K562 (cell line): ENCODE data around the gene ATP5F1D. TPM values are rescaled to one million over a fixed set of nuclear protein-coding genes. Genes with fewer than 3 reads are reported as not detected.

Experiments
- ATAC-seq: fragments of 200-7000 bp; cut with Tn5 transposase; 3 replicates; pipeline ENCODE4 v1.9.1; 2020; ENCODE audit warnings: moderate library complexity
- BruUV-seq: library from RNA; stranded (reverse); fragments of 400-500 nt; replicated peaks from 2 replicates; lab custom pipeline; 2021; lab: Mats Ljungman, UMichigan
- CTCF ChIA-PET: fragments of 300-600 bp; formaldehyde crosslinking; extraction: SDS; loops from one replicate; lab custom pipeline; 2021; ENCODE audit warnings: low intra/inter-chr PET ratio; lab: Yijun Ruan, JAX
- POLR2A ChIA-PET: fragments of 300-600, 350-650 bp; sonication (Branson Sonifier 250); formaldehyde crosslinking; extraction: SDS; loops from one replicate; lab custom pipeline; 2021; ENCODE audit warnings: antibody characterized with exemption, inconsistent platforms; lab: Yijun Ruan, JAX
- DNase-seq, 4 experiments: peaks; one replicate each; pipeline versions ENCODE4 v3.0.0 to v3.0.0-alpha.2; 2011 to 2018; ENCODE audit warnings: low spot score in 3 of 4, mixed read lengths in 3 of 4; ENCODE audit errors: extremely low read depth in 1 of 4
- FAIRE-seq: peaks from 2 replicates; lab custom pipeline; 2011; peaks lifted over from hg19 to GRCh38; lab: Jason Lieb, UNC
- H2AFZ ChIP-seq: 2 replicates; pipeline ENCODE4 v1.6.0; 2011; ENCODE audit warnings: low read depth, low read length, control low read depth, inconsistent platforms
- H3K27ac ChIP-seq: fragments of 200-600 bp; 3 replicates; pipeline ENCODE4 v1.8.0; 2011; ENCODE audit warnings: low read depth, mild to moderate bottlenecking, control low read depth, inconsistent platforms, low read length, moderate library complexity, mixed read lengths; ENCODE audit errors: extremely low read depth
- H3K27me3 ChIP-seq, 2 experiments: fragments of 300-600 bp in 1 of 2; 2 replicates in 1 of 2; 3 replicates in 1 of 2; pipeline versions ENCODE4 v1.6.0 to v1.8.0; 2011; ENCODE audit warnings: inconsistent platforms in 2 of 2, low read length in 2 of 2, mild to moderate bottlenecking in 1 of 2, mixed read lengths in 1 of 2, moderate library complexity in 1 of 2; ENCODE audit not compliant: control insufficient read depth in 2 of 2, insufficient read depth in 2 of 2
- H3K36me3 ChIP-seq: fragments of 300-600 bp; 3 replicates; pipeline ENCODE4 v1.8.0; 2011; ENCODE audit warnings: mild to moderate bottlenecking, low read length, inconsistent platforms; ENCODE audit not compliant: control insufficient read depth, insufficient read depth
- H3K4me1 ChIP-seq, 2 experiments: fragments of 200-600 bp in 1 of 2; replicated peaks in 1 of 2; 2 replicates in 1 of 2; 3 replicates in 1 of 2; pipeline versions ENCODE4 v1.5.1 to v1.8.0; 2011; ENCODE audit warnings: inconsistent platforms in 2 of 2, low read length in 2 of 2, mild to moderate bottlenecking in 1 of 2, mixed read lengths in 1 of 2, moderate library complexity in 1 of 2; ENCODE audit not compliant: control insufficient read depth in 2 of 2, insufficient read depth in 2 of 2
- H3K4me2 ChIP-seq: 2 replicates; pipeline ENCODE4 v1.6.1; 2011; ENCODE audit warnings: low read length, control low read depth, inconsistent platforms, mixed read lengths; ENCODE audit not compliant: insufficient read depth
- H3K4me3 ChIP-seq: fragments of 200-600 bp; sonication (generic), shearing (Covaris generic); 2 replicates; pipeline ENCODE4 v1.5.1; 2016; ENCODE audit warnings: control low read depth, inconsistent platforms
- H3K79me2 ChIP-seq: fragments of 200-600 bp; 3 replicates; pipeline ENCODE4 v1.8.0; 2011; ENCODE audit warnings: low read length, inconsistent platforms; ENCODE audit not compliant: control insufficient read depth, insufficient read depth
- H3K9ac ChIP-seq, 2 experiments: 2 replicates each; pipeline versions ENCODE4 v1.6.0 to v1.6.1; 2011; ENCODE audit warnings: low read depth in 2 of 2, low read length in 2 of 2, control low read depth in 1 of 2, inconsistent platforms in 1 of 2, mild to moderate bottlenecking in 1 of 2, mixed read lengths in 1 of 2; ENCODE audit not compliant: insufficient read depth in 1 of 2
- H3K9me1 ChIP-seq: one replicate; pipeline ENCODE4 v1.6.0; 2011; ENCODE audit warnings: inconsistent platforms, mild to moderate bottlenecking, low read length, moderate library complexity; ENCODE audit not compliant: control insufficient read depth, insufficient read depth
- H3K9me3 ChIP-seq: replicated peaks from 2 replicates; pipeline ENCODE4 v1.5.1; 2011; ENCODE audit warnings: low read depth, low read length, inconsistent platforms; ENCODE audit not compliant: control insufficient read depth, insufficient read depth
- H4K20me1 ChIP-seq: replicated peaks from 2 replicates; pipeline ENCODE4 v1.6.1; 2011; ENCODE audit warnings: low read length, inconsistent platforms, mixed read lengths; ENCODE audit not compliant: control insufficient read depth, insufficient read depth
- CREB1 ChIP-seq, 2 experiments: sonication (generic) in 1 of 2; formaldehyde crosslinking in 1 of 2; IDR thresholded peaks; 2 replicates each; pipeline versions ENCODE4 v1.6.1 to v1.8.0; 2012 to 2022; ENCODE audit warnings: inconsistent platforms in 1 of 2, mild to moderate bottlenecking in 1 of 2, missing genetic modification reagents in 1 of 2, moderate library complexity in 1 of 2
- EGR1 ChIP-seq: fragments of 450-650 bp; conservative IDR thresholded peaks from 2 replicates; pipeline ENCODE4 v1.6.1; 2017; ENCODE audit warnings: mild to moderate bottlenecking
- FIP1L1 ChIP-seq: fragments of 200-400 bp; formaldehyde crosslinking; IDR thresholded peaks from 2 replicates; pipeline ENCODE4 v1.6.1; 2018; ENCODE audit warnings: mild to moderate bottlenecking, low read depth, low read length; ENCODE audit not compliant: poor library complexity, severe bottlenecking
- HEY1 ChIP-seq: fragments of 250-450 bp; sonication (Bioruptor Pico); IDR thresholded peaks from 2 replicates; pipeline ENCODE4 v1.5.0; 2020; ENCODE audit warnings: mild to moderate bottlenecking, moderate library complexity, borderline replicate concordance
- POLR2G ChIP-seq: fragments of 200-400 bp; formaldehyde crosslinking; IDR thresholded peaks from 2 replicates; pipeline ENCODE4 v1.6.1; 2017; ENCODE audit warnings: low read depth, mild to moderate bottlenecking, antibody characterized with exemption, low read length, moderate library complexity
- SIN3A ChIP-seq, 2 experiments: fragments of 150-350 bp in 1 of 2; IDR thresholded peaks; 2 replicates each; pipeline ENCODE4 v1.6.1; 2011 to 2016; ENCODE audit warnings: borderline replicate concordance in 2 of 2, low read depth in 2 of 2, low read length in 2 of 2, mild to moderate bottlenecking in 2 of 2, moderate library complexity in 2 of 2; ENCODE audit not compliant: control insufficient read depth in 1 of 2
- TCF3 ChIP-seq: sonication (generic); formaldehyde crosslinking; IDR thresholded peaks from 2 replicates; pipeline ENCODE4 v1.4.0; 2020; ENCODE audit warnings: mild to moderate bottlenecking, missing genetic modification reagents
- ZNF586 ChIP-seq: fragments of 450-650 bp; formaldehyde crosslinking; conservative IDR thresholded peaks from 2 replicates; pipeline ENCODE4 v1.4.0; 2020; ENCODE audit warnings: mild to moderate bottlenecking, moderate library complexity
- WGBS: fragments of 100-300 bp; shearing (Covaris generic); methylation state at CpG from one replicate; pipeline ENCODE4 v1.1.6; 2016; ENCODE audit warnings: low coverage, mixed read lengths; ENCODE audit not compliant: insufficient coverage; ENCODE audit errors: missing lambda C conversion rate; 5-methylcytosine and 5-hydroxymethylcytosine counted together
- in situ Hi-C: fragments of 300-500 bp; cut with MboI; formaldehyde crosslinking; loops from 4 replicates; pipeline ENCODE4 v1.15.0; 2018; ENCODE audit warnings: inconsistent platforms, mixed read lengths
- intact Hi-C: fragments of 100-400 bp; cut with micrococcal nuclease; formaldehyde crosslinking; loops from 2 replicates; pipeline ENCODE4 v1.14.2; 2022
- polyA plus RNA-seq, 8 experiments: library from polyadenylated mRNA; depleted of rRNA in 4 of 8; stranded (reverse) in 5 of 8; unstranded in 3 of 8; fragments of >200 nt; fragmentation: Nextera tagmentation in 2 of 8; fragmentation: Illumina TruSeq in 1 of 8; extraction: Ambion mirVana in 2 of 8; extraction: Trizol in 1 of 8; gene quantifications; 2 replicates each; pipeline versions ENCODE4 v1.2.1 to v1.2.3, GENCODE V29; 2011 to 2014; ENCODE audit warnings: inconsistent platforms in 1 of 8, missing spikeins in 1 of 8
- total RNA-seq, 7 experiments: library from RNA; depleted of rRNA in 6 of 7; stranded (reverse); fragments of >200 nt in 6 of 7; fragmentation: Illumina TruSeq in 2 of 7; extraction: Trizol in 2 of 7; gene quantifications; 2 replicates each; pipeline versions ENCODE4 v1.2.1 to v1.2.3, GENCODE V29; 2011 to 2021; ENCODE audit warnings: low replicate concordance in 1 of 7
- TF ChIP-seq, protein P1 (sequence below): IDR thresholded peaks from 2 replicates; pipeline ENCODE4 v1.6.1; 2011; ENCODE audit warnings: borderline replicate concordance, low read depth, mild to moderate bottlenecking, moderate library complexity, low read length; ENCODE audit not compliant: insufficient read depth, poor library complexity, severe bottlenecking

The ATP5F1D gene
- total and polyA plus RNA-seq, 9 of the 15 experiments (the other 6 are each of a cell fraction or from before 2014, with no cell fraction given), result 3.9 to 409 (median 36.8) TPM

DNA sequence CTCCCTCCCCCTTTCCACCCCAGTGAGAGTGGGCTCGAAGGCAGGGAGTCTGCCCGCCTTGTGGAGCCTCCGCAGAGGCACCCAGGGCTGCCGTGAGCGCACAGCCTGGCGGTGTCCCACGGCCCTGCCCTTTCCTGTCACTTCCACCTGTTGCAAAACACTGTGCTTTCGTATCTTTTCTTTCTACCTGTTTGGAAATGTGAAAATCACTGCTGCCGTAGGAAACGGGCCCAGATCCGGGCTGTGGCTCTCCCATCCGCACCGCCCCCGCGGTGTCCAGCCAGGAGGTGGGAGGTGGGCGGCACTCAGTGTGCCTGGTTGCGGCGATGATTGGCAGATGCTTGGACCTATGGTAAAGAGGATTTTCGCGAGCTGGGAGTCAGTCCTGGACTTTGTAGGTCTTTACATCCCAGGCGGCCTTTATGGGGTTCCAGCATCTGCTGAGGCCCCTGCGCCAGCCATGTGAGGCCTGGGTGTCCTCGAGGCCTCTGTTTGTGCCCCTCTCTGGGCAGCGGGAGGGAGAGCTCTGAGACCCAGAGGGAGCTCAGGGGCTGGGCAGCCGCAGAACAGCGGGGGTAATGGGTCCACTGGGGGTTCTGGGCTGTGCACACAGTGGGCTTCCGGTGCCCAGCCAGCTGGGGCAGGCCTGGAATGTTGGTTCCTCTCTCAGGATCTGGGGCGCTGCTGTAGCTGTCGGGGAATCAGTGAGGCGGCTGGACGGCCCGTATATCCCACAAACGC, 29.9 kb upstream of the ATP5F1D start:
- H3K4me3 ChIP-seq, result no peak overlapping the region
- in situ Hi-C loops, result no loop called here
- CTCF ChIA-PET, result no interaction called here
- H3K79me2 ChIP-seq, result peaks cover 97% of the 10 kb centered on the region
- H3K27me3 ChIP-seq, result no peaks in the 10 kb centered on the region
- no peak overlapping the region for H3K27ac ChIP-seq
- 95% methylated on average over 23 of the region's 33 CpGs for WGBS
- peaks cover 71% of the 10 kb centered on the region; the same call in 2 of the 3 replicates for H3K36me3 ChIP-seq
- H3K9me3 ChIP-seq, result no peaks in the 10 kb centered on the region
- intact Hi-C loops, result no loop called here
- peaks cover 62% of the 10 kb centered on the region for H4K20me1 ChIP-seq
- H3K4me2 ChIP-seq, result no peak overlapping the region
- no peak for FAIRE-seq
- peaks cover 24 to 79% of the 10 kb centered on the region in 2 experiments for H3K4me1 ChIP-seq
- POLR2A ChIA-PET, result interaction anchor here (0.7 kb wide), 1 partner anchor 9 kb away, joined by 3 read pairs; no protein-coding TSS in a partner anchor
- H3K9ac ChIP-seq, result peak overlapping the region in 1 of 2 experiments; percentile 14; a peak in 2 of 4 replicates
- H2AFZ ChIP-seq, result no peak overlapping the region
- peak in 2 of 4 experiments; percentile 56 to 66 for DNase-seq
- peaks cover 23% of the 10 kb centered on the region for H3K9me1 ChIP-seq
- BruUV-seq, result no TSS peak
- no peak for ATAC-seq
- TF ChIP-seq HEY1 (CRISPR knock-in tag) (no peak), EGR1 (peak; percentile 61), SIN3A (IDR thresholded peaks at IDR 0.05; ENCODE audit: borderline replicate concordance in 2 of 2, control insufficient read depth in 1 of 2, low read depth in 2 of 2, low read length in 2 of 2) (no peak), ZNF586 (no peak), TCF3 (CRISPR knock-in tag) (no peak), FIP1L1 (peak; percentile 49), POLR2G (peak; percentile 64), CREB1 (IDR thresholded peaks at IDR 0.05) (no peak), CREB1 (CRISPR knock-in tag; IDR thresholded peaks at IDR 0.05) (no peak)
- TF ChIP-seq, protein P1, sequence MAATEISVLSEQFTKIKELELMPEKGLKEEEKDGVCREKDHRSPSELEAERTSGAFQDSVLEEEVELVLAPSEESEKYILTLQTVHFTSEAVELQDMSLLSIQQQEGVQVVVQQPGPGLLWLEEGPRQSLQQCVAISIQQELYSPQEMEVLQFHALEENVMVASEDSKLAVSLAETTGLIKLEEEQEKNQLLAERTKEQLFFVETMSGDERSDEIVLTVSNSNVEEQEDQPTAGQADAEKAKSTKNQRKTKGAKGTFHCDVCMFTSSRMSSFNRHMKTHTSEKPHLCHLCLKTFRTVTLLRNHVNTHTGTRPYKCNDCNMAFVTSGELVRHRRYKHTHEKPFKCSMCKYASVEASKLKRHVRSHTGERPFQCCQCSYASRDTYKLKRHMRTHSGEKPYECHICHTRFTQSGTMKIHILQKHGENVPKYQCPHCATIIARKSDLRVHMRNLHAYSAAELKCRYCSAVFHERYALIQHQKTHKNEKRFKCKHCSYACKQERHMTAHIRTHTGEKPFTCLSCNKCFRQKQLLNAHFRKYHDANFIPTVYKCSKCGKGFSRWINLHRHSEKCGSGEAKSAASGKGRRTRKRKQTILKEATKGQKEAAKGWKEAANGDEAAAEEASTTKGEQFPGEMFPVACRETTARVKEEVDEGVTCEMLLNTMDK, result no peak
